Neural cell (in vitro differentiated cells): ENCODE measurements around the gene LRSAM1. TPM values are rescaled to one million over a fixed set of nuclear protein-coding genes. Genes with fewer than 3 reads are reported as not detected.

Experiments
- H2AFZ ChIP-seq: fragments of 200-600, 300-800 bp; sonication (generic), shearing (Covaris generic); 2 replicates; pipeline ENCODE4 v1.6.0; 2014; ENCODE audit warnings: low read depth, mild to moderate bottlenecking, antibody characterized with exemption, low read length, moderate library complexity
- H3F3A ChIP-seq: fragments of 200-600 bp; shearing (Covaris generic); 2 replicates; pipeline ENCODE4 v1.6.1; 2016; ENCODE audit warnings: mild to moderate bottlenecking, moderate library complexity, mixed read lengths, antibody characterized with exemption, low read length; ENCODE audit not compliant: insufficient read depth, poor library complexity, severe bottlenecking
- H3K27ac ChIP-seq: fragments of 200-600, 300-800 bp; sonication (generic), shearing (Covaris generic); 2 replicates; pipeline ENCODE4 v1.5.1; 2014; ENCODE audit warnings: mild to moderate bottlenecking, low read length, moderate library complexity
- H3K27me3 ChIP-seq: fragments of 300-800, 200-600 bp; sonication (generic), shearing (Covaris generic); 2 replicates; pipeline ENCODE4 v1.6.0; 2014; ENCODE audit warnings: mild to moderate bottlenecking, low read depth, low read length, moderate library complexity; ENCODE audit not compliant: insufficient read depth
- H3K36me3 ChIP-seq: fragments of 300-800, 200-600 bp; sonication (generic), shearing (Covaris generic); 2 replicates; pipeline ENCODE4 v1.5.1; 2014; ENCODE audit warnings: mild to moderate bottlenecking, antibody characterized with exemption, low read length, moderate library complexity; ENCODE audit not compliant: insufficient read depth
- H3K4me2 ChIP-seq: fragments of 300-800, 200-600 bp; sonication (generic), shearing (Covaris generic); 2 replicates; pipeline ENCODE4 v1.6.0; 2014; ENCODE audit warnings: mild to moderate bottlenecking, low read length
- H3K4me3 ChIP-seq: fragments of 300-800, 200-600 bp; sonication (generic), shearing (Covaris generic); 2 replicates; pipeline ENCODE4 v1.5.1; 2014; ENCODE audit warnings: mild to moderate bottlenecking, low read length, moderate library complexity
- H3K79me2 ChIP-seq: fragments of 200-600 bp; shearing (Covaris generic); replicated peaks from 2 replicates; pipeline ENCODE4 v1.6.0; 2014; ENCODE audit warnings: mild to moderate bottlenecking, low read length, moderate library complexity; ENCODE audit not compliant: insufficient read depth
- H3K9ac ChIP-seq: fragments of 300-800, 200-600 bp; sonication (generic), shearing (Covaris generic); 2 replicates; pipeline ENCODE4 v1.6.1; 2016; ENCODE audit warnings: mild to moderate bottlenecking, low read length, mixed read lengths
- H3K9me2 ChIP-seq: fragments of 200-600 bp; shearing (Covaris generic); 2 replicates; pipeline ENCODE4 v1.6.1; 2016; ENCODE audit warnings: mild to moderate bottlenecking, low read length, mixed read lengths; ENCODE audit not compliant: insufficient read depth
- H3K9me3 ChIP-seq: fragments of 200-600, 300-800 bp; sonication (generic), shearing (Covaris generic); 2 replicates; pipeline ENCODE4 v1.6.1; 2016; ENCODE audit warnings: mild to moderate bottlenecking, mixed run types, low read length, moderate library complexity, mixed read lengths
- H4K20me1 ChIP-seq: fragments of 200-600 bp; shearing (Covaris generic); 2 replicates; pipeline ENCODE4 v1.6.1; 2016; ENCODE audit warnings: mild to moderate bottlenecking, mixed run types; ENCODE audit not compliant: insufficient read depth
- CTCF ChIP-seq: fragments of 450-650 bp; IDR thresholded peaks from 2 replicates; pipeline ENCODE4 v1.5.1; 2014; ENCODE audit warnings: antibody characterized with exemption, mild to moderate bottlenecking, moderate library complexity; ENCODE audit not compliant: poor library complexity, severe bottlenecking
- EP300 ChIP-seq: fragments of 450-650 bp; conservative IDR thresholded peaks from 2 replicates; pipeline ENCODE4 v1.6.1; 2014; ENCODE audit warnings: antibody characterized with exemption, mild to moderate bottlenecking, moderate library complexity; ENCODE audit not compliant: poor library complexity, severe bottlenecking
- EZH2 ChIP-seq: fragments of 200-600, 300-800 bp; shearing (Covaris generic), sonication (generic); IDR thresholded peaks from 2 replicates; pipeline ENCODE4 v1.6.1; 2014; ENCODE audit warnings: antibody characterized with exemption, low read length, borderline replicate concordance, mild to moderate bottlenecking; ENCODE audit not compliant: insufficient read depth, poor library complexity, severe bottlenecking
- MXI1 ChIP-seq: fragments of 450-650 bp; conservative IDR thresholded peaks from 2 replicates; pipeline ENCODE4 v1.6.1; 2014; ENCODE audit warnings: antibody characterized with exemption, mild to moderate bottlenecking; ENCODE audit not compliant: poor library complexity, severe bottlenecking
- POLR2AphosphoS5 ChIP-seq: IDR thresholded peaks from 2 replicates; pipeline ENCODE4 v1.6.1; 2012
- RAD21 ChIP-seq: fragments of 450-650 bp; conservative IDR thresholded peaks from 2 replicates; pipeline ENCODE4 v1.6.1; 2014; ENCODE audit warnings: antibody characterized with exemption, mild to moderate bottlenecking, moderate library complexity
- REST ChIP-seq: IDR thresholded peaks from 2 replicates; pipeline ENCODE4 v1.6.1; 2012; ENCODE audit warnings: borderline replicate concordance
- SMC3 ChIP-seq: fragments of 450-650 bp; conservative IDR thresholded peaks from 2 replicates; pipeline ENCODE4 v1.6.1; 2014; ENCODE audit warnings: antibody characterized with exemption, mild to moderate bottlenecking, moderate library complexity; ENCODE audit not compliant: poor library complexity
- TAF1 ChIP-seq: IDR thresholded peaks from 2 replicates; pipeline ENCODE4 v1.6.1; 2012; ENCODE audit warnings: low read depth
- polyA plus RNA-seq: library from polyadenylated mRNA; depleted of rRNA; stranded (reverse); fragments of >200 nt; gene quantifications from 2 replicates; pipeline ENCODE4 v1.2.3, GENCODE V29; 2014

LRSAM1 gene
- polyA plus RNA-seq, 1 donor from 2014 or later: 21.6 TPM

DNA sequence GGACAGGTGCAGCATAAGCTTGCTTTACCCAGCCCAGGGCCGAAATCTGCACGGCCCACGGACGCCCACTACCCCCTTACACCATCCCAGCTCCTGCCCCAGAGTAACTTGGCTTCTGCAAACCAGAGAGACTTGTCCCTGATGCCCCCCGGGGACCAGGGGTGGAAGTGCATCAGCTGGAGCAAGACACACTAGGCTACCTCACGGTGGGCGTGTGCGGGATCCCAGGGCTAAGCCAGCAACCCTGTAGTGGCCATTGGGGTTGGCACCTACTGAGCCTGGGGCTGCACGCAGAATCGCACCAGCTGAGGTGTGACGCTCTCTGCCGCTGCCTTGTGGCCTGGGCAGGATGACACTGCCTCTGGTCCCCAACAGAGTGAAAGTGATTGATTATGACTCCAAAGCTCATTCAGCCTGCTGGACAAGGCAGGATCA, 33.3 kb upstream of the LRSAM1 start:
- H2AFZ ChIP-seq: no peak overlapping the region
- no peaks in the 10 kb centered on the region for H3K9me2 ChIP-seq
- no peak overlapping the region for H3K4me3 ChIP-seq
- H3K9me3 ChIP-seq: no peaks in the 10 kb centered on the region
- H3K9ac ChIP-seq: no peak overlapping the region
- H3K27me3 ChIP-seq: no peaks in the 10 kb centered on the region
- H3F3A ChIP-seq: no peaks in the 10 kb centered on the region
- H3K27ac ChIP-seq: no peak overlapping the region
- no peaks in the 10 kb centered on the region for H3K36me3 ChIP-seq
- no peaks in the 10 kb centered on the region for H3K79me2 ChIP-seq
- TF ChIP-seq CTCF: peak; percentile 18
- no peak for TF ChIP-seq POLR2AphosphoS5
- H4K20me1 ChIP-seq: no peaks in the 10 kb centered on the region
- no peak overlapping the region for H3K4me2 ChIP-seq

GRCh38 chr9:127419348-127419747, 32.0 kb upstream of the LRSAM1 start:
- Histone ChIP-seq H3K36me3 (no peaks in the 10 kb centered on the region), H3K9ac (no peak overlapping the region), H2AFZ (no peak overlapping the region), H3K4me2 (no peak overlapping the region), H3K9me3 (no peaks in the 10 kb centered on the region), H3K27ac (no peak overlapping the region), H3K79me2 (no peaks in the 10 kb centered on the region), H3K9me2 (no peaks in the 10 kb centered on the region), H3F3A (no peaks in the 10 kb centered on the region), H3K27me3 (no peaks in the 10 kb centered on the region), H4K20me1 (no peaks in the 10 kb centered on the region), H3K4me3 (no peak overlapping the region)
- no peak for TF ChIP-seq EZH2
- no peak for TF ChIP-seq EP300
- no peak for TF ChIP-seq REST
- no peak for TF ChIP-seq SMC3
- no peak for TF ChIP-seq CTCF
- TF ChIP-seq POLR2AphosphoS5: no peak
- no peak for TF ChIP-seq RAD21
- no peak for TF ChIP-seq MXI1
- TF ChIP-seq TAF1: no peak
